NT2/D1 (cell line): ENCODE results near the gene LYZL1.

Source experiments
- YY1 ChIP-seq: IDR thresholded peaks from 2 replicates; pipeline ENCODE4 v1.6.1; 2011; ENCODE audit not compliant: insufficient read length, insufficient read depth
- ZNF274 ChIP-seq: IDR thresholded peaks from 2 replicates; pipeline ENCODE4 v1.6.1; 2011; ENCODE audit warnings: mild to moderate bottlenecking, low read depth, low read length

DNA sequence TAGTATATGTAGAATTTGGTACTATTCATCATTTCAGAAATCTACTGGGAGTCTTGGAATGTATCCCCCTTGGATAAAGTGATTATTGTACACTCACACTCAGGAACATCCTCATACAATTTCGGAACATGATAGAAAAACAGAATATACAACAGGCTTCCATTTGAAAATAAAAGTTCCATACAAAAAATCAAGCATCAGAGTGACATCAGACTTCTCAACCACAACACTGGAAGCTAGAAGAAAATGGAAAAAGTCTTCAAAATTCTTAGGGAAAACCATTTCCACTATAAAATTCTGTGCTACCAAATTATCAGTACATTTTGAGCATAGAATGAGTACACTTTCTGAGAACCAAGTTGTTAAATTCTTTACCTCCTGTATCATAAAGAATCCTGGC, 8.8 kb downstream of the LYZL1 start:
- no peak for TF ChIP-seq YY1
- TF ChIP-seq ZNF274: no peak
